ENCODE measurements around the gene PRDM16.

The PRDM16 gene

GRCh38 chr1:3365523-3366125 is 296.6 kb downstream of the PRDM16 start:
- Histone ChIP-seq H3K36me3 (ENCODE audit: control insufficient read depth in 2 of 2, insufficient read depth in 2 of 2, low read length in 2 of 2) (no peaks in the 10 kb centered on the region), H3K9me3 (ENCODE audit: control insufficient read depth in 2 of 2, low read length in 2 of 2) (no peaks in the 10 kb centered on the region), H3K4me3 (ENCODE audit: low read length in 2 of 2) (no peak overlapping the region), H3K27me3 (ENCODE audit: control insufficient read depth in 1 of 2, insufficient read depth in 2 of 2, low read length in 2 of 2) (no peaks in the 10 kb centered on the region), H3K4me1 (ENCODE audit: control insufficient read depth, insufficient read depth, low read length) (peaks cover 22% of the 10 kb centered on the region), H3K27ac (ENCODE audit: low read length) (no peak overlapping the region), H3K9ac (ENCODE audit: low read length in 2 of 2) (no peak overlapping the region)

- Histone ChIP-seq H3K27me3 (ENCODE audit: control insufficient read depth in 1 of 2, insufficient read depth in 2 of 2, low read length in 2 of 2) (no peaks in the 10 kb centered on the region), H3K36me3 (ENCODE audit: control insufficient read depth in 2 of 2, insufficient read depth in 2 of 2, low read length in 2 of 2) (no peaks in the 10 kb centered on the region), H3K27ac (ENCODE audit: low read length) (no peak overlapping the region)
These were observed 297.4 kb downstream of the PRDM16 start for GRCh38 chr1:3366126-3367051.

GRCh38 chr1:3367376-3367775 is 298.4 kb downstream of the PRDM16 start:
- H3K4me3 ChIP-seq (ENCODE audit: low read length in 2 of 2), result no peak overlapping the region
- H3K27ac ChIP-seq (ENCODE audit: low read length), result no peak overlapping the region
- H3K4me1 ChIP-seq (ENCODE audit: control insufficient read depth, insufficient read depth, low read length), result peaks cover 22% of the 10 kb centered on the region
- H3K27me3 ChIP-seq (ENCODE audit: control insufficient read depth in 1 of 2, insufficient read depth in 2 of 2, low read length in 2 of 2), result no peaks in the 10 kb centered on the region
- no peaks in the 10 kb centered on the region for H3K9me3 ChIP-seq (ENCODE audit: control insufficient read depth in 2 of 2, low read length in 2 of 2)
- H3K9ac ChIP-seq (ENCODE audit: low read length in 2 of 2), result no peak overlapping the region
- H3K36me3 ChIP-seq (ENCODE audit: control insufficient read depth in 2 of 2, insufficient read depth in 2 of 2, low read length in 2 of 2), result no peaks in the 10 kb centered on the region

More at GRCh38 chr1:3366126-3367051, 297.4 kb downstream of the PRDM16 start:
- Histone ChIP-seq H3K4me3 (ENCODE audit: low read length in 2 of 2) (no peak overlapping the region), H3K4me1 (ENCODE audit: control insufficient read depth, insufficient read depth, low read length) (peaks cover 22% of the 10 kb centered on the region), H3K9ac (ENCODE audit: low read length in 2 of 2) (no peak overlapping the region), H3K9me3 (ENCODE audit: control insufficient read depth in 2 of 2, low read length in 2 of 2) (no peaks in the 10 kb centered on the region)

GRCh38 chr1:3368059-3368458 is 299.1 kb downstream of the PRDM16 start:
- no peak overlapping the region for H3K27ac ChIP-seq (ENCODE audit: low read length)
- no peaks in the 10 kb centered on the region for H3K36me3 ChIP-seq (ENCODE audit: control insufficient read depth in 2 of 2, insufficient read depth in 2 of 2, low read length in 2 of 2)
- H3K9me3 ChIP-seq (ENCODE audit: control insufficient read depth in 2 of 2, low read length in 2 of 2), result no peaks in the 10 kb centered on the region
- peaks cover 22% of the 10 kb centered on the region for H3K4me1 ChIP-seq (ENCODE audit: control insufficient read depth, insufficient read depth, low read length)
- H3K27me3 ChIP-seq (ENCODE audit: control insufficient read depth in 1 of 2, insufficient read depth in 2 of 2, low read length in 2 of 2), result no peaks in the 10 kb centered on the region
- no peak overlapping the region for H3K9ac ChIP-seq (ENCODE audit: low read length in 2 of 2)
- no peak overlapping the region for H3K4me3 ChIP-seq (ENCODE audit: low read length in 2 of 2)

- Histone ChIP-seq H3K27me3 (ENCODE audit: control insufficient read depth in 1 of 2, insufficient read depth in 2 of 2, low read length in 2 of 2) (no peaks in the 10 kb centered on the region), H3K4me1 (ENCODE audit: control insufficient read depth, insufficient read depth, low read length) (peaks cover 22% of the 10 kb centered on the region), H3K27ac (ENCODE audit: low read length) (peak overlapping the region; percentile 60), H3K36me3 (ENCODE audit: control insufficient read depth in 2 of 2, insufficient read depth in 2 of 2, low read length in 2 of 2) (no peaks in the 10 kb centered on the region), H3K4me3 (ENCODE audit: low read length in 2 of 2) (no peak overlapping the region), H3K9me3 (ENCODE audit: control insufficient read depth in 2 of 2, low read length in 2 of 2) (no peaks in the 10 kb centered on the region), H3K9ac (ENCODE audit: low read length in 2 of 2) (peak overlapping the region in 1 of 2 donors; percentile 13)
These were observed 299.9 kb downstream of the PRDM16 start for GRCh38 chr1:3368711-3369445.

- H3K27ac ChIP-seq (ENCODE audit: low read length), result peak overlapping the region; percentile 60
- H3K4me3 ChIP-seq (ENCODE audit: low read length in 2 of 2), result no peak overlapping the region
- no peaks in the 10 kb centered on the region for H3K27me3 ChIP-seq (ENCODE audit: control insufficient read depth in 1 of 2, insufficient read depth in 2 of 2, low read length in 2 of 2)
- peak overlapping the region in 1 of 2 donors; percentile 13 for H3K9ac ChIP-seq (ENCODE audit: low read length in 2 of 2)
- peaks cover 22% of the 10 kb centered on the region for H3K4me1 ChIP-seq (ENCODE audit: control insufficient read depth, insufficient read depth, low read length)
- H3K36me3 ChIP-seq (ENCODE audit: control insufficient read depth in 2 of 2, insufficient read depth in 2 of 2, low read length in 2 of 2), result no peaks in the 10 kb centered on the region
- no peaks in the 10 kb centered on the region for H3K9me3 ChIP-seq (ENCODE audit: control insufficient read depth in 2 of 2, low read length in 2 of 2)
These were observed 300.6 kb downstream of the PRDM16 start for GRCh38 chr1:3369446-3370076.

- Histone ChIP-seq H3K27ac (ENCODE audit: low read length) (peak overlapping the region; percentile 60), H3K4me3 (ENCODE audit: low read length in 2 of 2) (no peak overlapping the region), H3K9ac (ENCODE audit: low read length in 2 of 2) (no peak overlapping the region), H3K4me1 (ENCODE audit: control insufficient read depth, insufficient read depth, low read length) (peaks cover 22% of the 10 kb centered on the region), H3K9me3 (ENCODE audit: control insufficient read depth in 2 of 2, low read length in 2 of 2) (no peaks in the 10 kb centered on the region), H3K27me3 (ENCODE audit: control insufficient read depth in 1 of 2, insufficient read depth in 2 of 2, low read length in 2 of 2) (no peaks in the 10 kb centered on the region), H3K36me3 (ENCODE audit: control insufficient read depth in 2 of 2, insufficient read depth in 2 of 2, low read length in 2 of 2) (no peaks in the 10 kb centered on the region)
These were observed 302.1 kb downstream of the PRDM16 start for GRCh38 chr1:3370856-3371703.

- H3K9ac ChIP-seq (ENCODE audit: low read length in 2 of 2), result no peak overlapping the region
- no peaks in the 10 kb centered on the region for H3K27me3 ChIP-seq (ENCODE audit: control insufficient read depth in 1 of 2, insufficient read depth in 2 of 2, low read length in 2 of 2)
- H3K4me1 ChIP-seq (ENCODE audit: control insufficient read depth, insufficient read depth, low read length), result peaks cover 19% of the 10 kb centered on the region
- H3K36me3 ChIP-seq (ENCODE audit: control insufficient read depth in 2 of 2, insufficient read depth in 2 of 2, low read length in 2 of 2), result no peaks in the 10 kb centered on the region
- no peak overlapping the region for H3K27ac ChIP-seq (ENCODE audit: low read length)
- H3K4me3 ChIP-seq (ENCODE audit: low read length in 2 of 2), result no peak overlapping the region
- H3K9me3 ChIP-seq (ENCODE audit: control insufficient read depth in 2 of 2, low read length in 2 of 2), result no peaks in the 10 kb centered on the region
These were observed 303.3 kb downstream of the PRDM16 start for GRCh38 chr1:3372317-3372716.

GRCh38 chr1:3373175-3373574 is 304.2 kb downstream of the PRDM16 start:
- Histone ChIP-seq H3K27ac (ENCODE audit: low read length) (no peak overlapping the region), H3K27me3 (ENCODE audit: control insufficient read depth in 1 of 2, insufficient read depth in 2 of 2, low read length in 2 of 2) (no peaks in the 10 kb centered on the region), H3K4me1 (ENCODE audit: control insufficient read depth, insufficient read depth, low read length) (peaks cover 16% of the 10 kb centered on the region)

More at GRCh38 chr1:3373175-3373574, 304.2 kb downstream of the PRDM16 start:
- no peaks in the 10 kb centered on the region for H3K36me3 ChIP-seq (ENCODE audit: control insufficient read depth in 2 of 2, insufficient read depth in 2 of 2, low read length in 2 of 2)
- H3K9me3 ChIP-seq (ENCODE audit: control insufficient read depth in 2 of 2, low read length in 2 of 2), result no peaks in the 10 kb centered on the region
- H3K4me3 ChIP-seq (ENCODE audit: low read length in 2 of 2), result no peak overlapping the region
- no peak overlapping the region for H3K9ac ChIP-seq (ENCODE audit: low read length in 2 of 2)
